MCF 10A (cell line): Measurements from ENCODE around the gene GLIS1. TPM values are rescaled to one million over a fixed set of nuclear protein-coding genes. Genes with fewer than 3 reads are reported as not detected.

Experiments
- BruUV-seq: library from RNA; stranded (reverse); fragments of 400-500 nt; replicated peaks from 2 replicates; lab custom pipeline; 2021; lab: Mats Ljungman, UMichigan
- CTCF ChIA-PET: fragments of 300-600 bp; sonication (Branson Sonifier 250); formaldehyde crosslinking; extraction: SDS; loops from one replicate; lab custom pipeline; 2021; ENCODE audit warnings: antibody characterized with exemption, inconsistent platforms; lab: Yijun Ruan, JAX
- POLR2A ChIA-PET: fragments of 300-600, 350-650 bp; sonication (Branson Sonifier 250); formaldehyde crosslinking; extraction: SDS; loops from one replicate; lab custom pipeline; 2020; ENCODE audit warnings: antibody characterized with exemption, inconsistent platforms; lab: Yijun Ruan, JAX
- DNase-seq: peaks from one replicate; pipeline ENCODE4 v3.0.0-alpha.2; 2018; ENCODE audit not compliant: unreplicated experiment
- H3K27ac Mint-ChIP-seq: one replicate; pipeline ENCODE4 v1.8.0; 2022; ENCODE audit warnings: mild to moderate bottlenecking, low read depth, mixed read lengths; ENCODE audit not compliant: unreplicated experiment
- H3K27me3 Mint-ChIP-seq: one replicate; pipeline ENCODE4 v1.8.0; 2022; ENCODE audit warnings: mixed read lengths; ENCODE audit not compliant: insufficient read depth, unreplicated experiment
- H3K36me3 Mint-ChIP-seq: one replicate; pipeline ENCODE4 v1.8.0; 2022; ENCODE audit warnings: mild to moderate bottlenecking, moderate library complexity, mixed read lengths; ENCODE audit not compliant: insufficient read depth, unreplicated experiment
- H3K4me1 Mint-ChIP-seq: one replicate; pipeline ENCODE4 v1.8.0; 2022; ENCODE audit warnings: mixed read lengths; ENCODE audit not compliant: insufficient read depth, unreplicated experiment
- H3K4me3 Mint-ChIP-seq: one replicate; pipeline ENCODE4 v1.8.0; 2022; ENCODE audit warnings: mild to moderate bottlenecking, moderate library complexity, mixed read lengths; ENCODE audit not compliant: unreplicated experiment
- H3K9me3 Mint-ChIP-seq: one replicate; pipeline ENCODE4 v1.8.0; 2022; ENCODE audit warnings: mixed read lengths; ENCODE audit not compliant: unreplicated experiment
- intact Hi-C: fragments of 100-400 bp; cut with micrococcal nuclease; formaldehyde crosslinking; loops from 2 replicates; pipeline ENCODE4 v1.14.1; 2022
- total RNA-seq: library from RNA; stranded (reverse); gene quantifications from 2 replicates; pipeline ENCODE4 v1.2.3, GENCODE V29; 2022
- TF ChIP-seq, protein P1 (sequence below): fragments of 200-600 bp; IDR thresholded peaks from one replicate; pipeline ENCODE4 v1.8.0; 2022; ENCODE audit warnings: antibody characterized with exemption, mild to moderate bottlenecking; ENCODE audit not compliant: unreplicated experiment

The GLIS1 gene
- total RNA-seq, 1 experiment from 2014 or later: 0.93 TPM

DNA sequence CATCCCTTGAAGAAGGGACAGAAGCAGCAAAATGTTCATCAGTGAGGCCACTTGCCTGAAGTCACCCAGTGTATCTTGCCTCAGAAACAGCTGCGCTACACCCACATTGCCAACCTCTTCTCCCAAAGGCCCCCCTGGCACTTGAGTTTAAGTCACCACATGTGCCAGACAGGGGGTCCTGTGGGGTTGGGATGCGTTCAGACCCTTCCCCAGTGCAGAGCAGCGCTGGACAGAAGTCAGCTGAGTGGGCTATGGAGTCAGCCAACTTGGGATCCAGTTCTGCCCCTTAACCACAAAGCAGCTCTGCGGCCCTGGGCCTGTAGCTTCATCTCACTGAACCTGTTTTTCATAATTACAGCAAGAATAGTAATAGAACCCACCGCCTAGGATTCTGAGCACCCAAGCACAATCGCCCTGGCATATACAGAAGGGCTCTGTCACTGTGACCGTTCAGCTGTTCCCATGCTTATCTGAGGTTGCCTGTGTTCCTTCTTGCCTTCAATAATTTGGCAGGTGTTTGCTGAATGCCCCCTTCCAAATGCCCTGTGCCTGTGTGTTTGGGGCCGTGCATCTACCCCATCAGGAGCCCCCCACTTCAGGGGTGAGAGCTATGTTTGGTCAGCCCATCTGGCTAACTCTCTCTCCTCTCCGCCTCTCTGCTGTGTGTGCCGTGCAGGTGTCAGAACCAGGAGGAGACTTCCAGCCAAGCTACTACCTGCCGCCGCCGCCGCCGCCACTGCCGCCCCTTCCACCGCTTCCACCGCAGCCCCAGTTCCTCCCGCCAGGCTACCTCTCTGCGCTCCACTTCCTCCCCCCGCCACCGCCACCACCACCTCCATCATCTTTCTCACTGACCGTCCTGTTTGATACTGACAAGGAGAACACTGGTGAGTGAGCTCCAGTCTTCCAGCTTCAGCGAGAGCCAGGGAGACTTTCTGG lies 274.7 kb downstream of the GLIS1 start:
- H3K9me3 Mint-ChIP-seq: no peaks in the 10 kb centered on the region
- TF ChIP-seq, protein P1, sequence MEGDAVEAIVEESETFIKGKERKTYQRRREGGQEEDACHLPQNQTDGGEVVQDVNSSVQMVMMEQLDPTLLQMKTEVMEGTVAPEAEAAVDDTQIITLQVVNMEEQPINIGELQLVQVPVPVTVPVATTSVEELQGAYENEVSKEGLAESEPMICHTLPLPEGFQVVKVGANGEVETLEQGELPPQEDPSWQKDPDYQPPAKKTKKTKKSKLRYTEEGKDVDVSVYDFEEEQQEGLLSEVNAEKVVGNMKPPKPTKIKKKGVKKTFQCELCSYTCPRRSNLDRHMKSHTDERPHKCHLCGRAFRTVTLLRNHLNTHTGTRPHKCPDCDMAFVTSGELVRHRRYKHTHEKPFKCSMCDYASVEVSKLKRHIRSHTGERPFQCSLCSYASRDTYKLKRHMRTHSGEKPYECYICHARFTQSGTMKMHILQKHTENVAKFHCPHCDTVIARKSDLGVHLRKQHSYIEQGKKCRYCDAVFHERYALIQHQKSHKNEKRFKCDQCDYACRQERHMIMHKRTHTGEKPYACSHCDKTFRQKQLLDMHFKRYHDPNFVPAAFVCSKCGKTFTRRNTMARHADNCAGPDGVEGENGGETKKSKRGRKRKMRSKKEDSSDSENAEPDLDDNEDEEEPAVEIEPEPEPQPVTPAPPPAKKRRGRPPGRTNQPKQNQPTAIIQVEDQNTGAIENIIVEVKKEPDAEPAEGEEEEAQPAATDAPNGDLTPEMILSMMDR: no peak
- intact Hi-C loops: no loop called here
- BruUV-seq: no TSS peak
- H3K27ac Mint-ChIP-seq: no peak overlapping the region
- no peak for DNase-seq
- H3K4me1 Mint-ChIP-seq: no peaks in the 10 kb centered on the region
- H3K27me3 Mint-ChIP-seq: no peaks in the 10 kb centered on the region
- H3K36me3 Mint-ChIP-seq: no peaks in the 10 kb centered on the region
- POLR2A ChIA-PET: interaction anchor here (0.6 kb wide), 1 partner anchor 231 kb away, joined by 3 read pairs; no protein-coding TSS in a partner anchor
- CTCF ChIA-PET: interaction anchor here (0.5 to 2.1 kb wide), 9 partner anchors 13 to 496 kb away, joined by 3 to 9 read pairs (median 3); no protein-coding TSS in a partner anchor
- H3K4me3 Mint-ChIP-seq: no peak overlapping the region

DNA sequence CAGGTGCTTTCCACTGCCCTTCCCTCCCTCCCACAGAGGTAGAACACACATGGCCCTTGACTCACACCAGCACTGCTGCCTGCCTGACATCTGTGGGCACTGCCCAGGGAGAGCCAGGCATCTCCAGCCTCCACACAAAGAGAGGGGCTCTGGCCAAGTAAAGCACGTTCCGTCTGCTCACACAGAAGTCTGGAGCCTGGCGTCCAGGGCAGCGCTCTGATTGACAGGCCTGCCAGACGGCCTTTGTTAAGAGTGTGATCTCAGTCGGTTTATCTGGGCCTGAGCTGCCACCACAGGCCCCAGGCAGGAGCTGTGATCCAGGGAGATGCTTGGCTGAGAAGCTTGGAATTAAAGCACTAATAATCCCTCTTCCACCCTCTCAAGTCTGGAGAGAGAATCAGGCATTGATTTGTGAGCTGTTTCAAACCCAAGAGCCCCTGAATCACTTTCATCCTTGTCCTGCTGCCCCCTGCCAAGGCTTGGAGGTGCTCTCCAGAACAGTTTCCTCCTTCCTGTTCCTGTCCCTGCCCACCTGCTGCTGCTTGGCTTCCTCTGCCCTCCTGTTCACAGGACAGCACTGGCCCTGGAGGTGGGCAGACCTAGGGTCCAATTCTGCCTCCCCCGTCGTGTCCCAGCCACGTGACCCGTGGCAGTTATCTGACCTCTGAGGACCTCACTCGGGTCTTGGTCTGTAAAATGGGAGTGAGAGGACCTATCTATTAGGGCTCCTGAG lies 276.0 kb downstream of the GLIS1 start:
- H3K4me3 Mint-ChIP-seq: no peak overlapping the region
- TF ChIP-seq, protein P1: no peak
- CTCF ChIA-PET: interaction anchor here (1.0 to 1.1 kb wide), 2 partner anchors 11 to 19 kb away, joined by 4 read pairs; no protein-coding TSS in a partner anchor
- no peaks in the 10 kb centered on the region for H3K4me1 Mint-ChIP-seq
- no peaks in the 10 kb centered on the region for H3K36me3 Mint-ChIP-seq
- no peak overlapping the region for H3K27ac Mint-ChIP-seq
- intact Hi-C loops: no loop called here
- no peaks in the 10 kb centered on the region for H3K27me3 Mint-ChIP-seq
- H3K9me3 Mint-ChIP-seq: no peaks in the 10 kb centered on the region
- no peak for DNase-seq
- BruUV-seq: no TSS peak
- POLR2A ChIA-PET: no interaction called here

DNA sequence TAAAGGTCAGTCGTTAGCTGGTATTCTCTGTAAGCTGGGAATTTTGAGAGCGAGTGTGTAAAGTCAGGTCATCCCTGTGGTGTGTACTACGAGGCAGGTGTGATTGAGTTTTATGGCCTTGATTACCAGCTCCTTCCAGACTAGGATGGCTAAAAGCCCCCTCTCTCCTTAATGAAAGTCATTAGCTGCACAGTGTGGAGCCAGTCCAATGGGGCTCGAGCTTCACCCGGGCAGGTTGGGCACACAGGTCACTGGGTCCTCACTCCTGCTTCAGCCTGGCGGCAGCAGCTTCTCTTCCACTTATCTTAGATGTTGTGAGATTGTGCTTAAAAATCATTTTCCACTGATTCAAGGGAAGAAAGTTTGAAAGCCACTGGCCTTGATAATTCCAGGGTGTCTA lies 276.8 kb downstream of the GLIS1 start:
- TF ChIP-seq, protein P1: no peak
- DNase-seq: no peak
- no TSS peak for BruUV-seq
- Mint-ChIP-seq H3K4me3 (no peak overlapping the region), H3K4me1 (no peaks in the 10 kb centered on the region), H3K27ac (no peak overlapping the region), H3K9me3 (no peaks in the 10 kb centered on the region), H3K36me3 (no peaks in the 10 kb centered on the region), H3K27me3 (no peaks in the 10 kb centered on the region)
- ChIA-PET CTCF (interaction anchor here (1.1 kb wide), 1 partner anchor 18 kb away, joined by 4 read pairs; no protein-coding TSS in a partner anchor), POLR2A (interaction anchor here (0.7 kb wide), 1 partner anchor 233 kb away, joined by 3 read pairs; no protein-coding TSS in a partner anchor)
- intact Hi-C loops: no loop called here
